Stimulated activated CD8-positive, alpha-beta memory T cell treated with anti-CD3 and anti-CD28 coated beads, Interleukin-2, amount 100 ng/mL, for 48 hours (primary cell): ENCODE data around the gene PPP2R1B.

ENCODE experiments used
- DNase-seq, 2 donors: peaks; one replicate each; pipeline ENCODE4 v3.0.0-alpha.2; 2020; ENCODE audit warnings: low read depth in 2 of 2

PPP2R1B gene

GRCh38 chr11:111748035-111748804 lies 18.0 kb downstream of the PPP2R1B start:
- DNase-seq, result no peak

GRCh38 chr11:111745719-111746504 lies 20.3 kb downstream of the PPP2R1B start:
- no peak for DNase-seq

- no peak for DNase-seq
These were observed 22.5 kb downstream of the PPP2R1B start for GRCh38 chr11:111743700-111744099.

- no peak for DNase-seq
These were observed 24.4 kb downstream of the PPP2R1B start for GRCh38 chr11:111741751-111742150.

GRCh38 chr11:111739299-111739698 lies 26.9 kb downstream of the PPP2R1B start:
- DNase-seq, result no peak

- no peak for DNase-seq
These were observed 28.6 kb downstream of the PPP2R1B start for GRCh38 chr11:111737444-111738210.

GRCh38 chr11:111736621-111737443 lies 29.4 kb downstream of the PPP2R1B start:
- no peak for DNase-seq

GRCh38 chr11:111736181-111736590 lies 30.0 kb downstream of the PPP2R1B start:
- no peak for DNase-seq

GRCh38 chr11:111735262-111736116 lies 30.7 kb downstream of the PPP2R1B start:
- DNase-seq, result no peak

- DNase-seq, result no peak
These were observed 31.3 kb downstream of the PPP2R1B start for GRCh38 chr11:111734954-111735261.

- DNase-seq, result no peak
These were observed 31.9 kb downstream of the PPP2R1B start for GRCh38 chr11:111734101-111734953.

GRCh38 chr11:111733611-111734088 lies 32.5 kb downstream of the PPP2R1B start:
- DNase-seq, result no peak

- DNase-seq, result no peak
These were observed 33.2 kb downstream of the PPP2R1B start for GRCh38 chr11:111733016-111733415.

- DNase-seq, result no peak
These were observed 34.4 kb downstream of the PPP2R1B start for GRCh38 chr11:111731821-111732220.

- DNase-seq, result no peak
These were observed 35.2 kb downstream of the PPP2R1B start for GRCh38 chr11:111730871-111731591.

GRCh38 chr11:111729831-111730311 lies 36.3 kb downstream of the PPP2R1B start:
- DNase-seq, result no peak

- DNase-seq, result no peak
These were observed 36.9 kb downstream of the PPP2R1B start for GRCh38 chr11:111729071-111729830.

GRCh38 chr11:111727431-111727830 lies 38.8 kb downstream of the PPP2R1B start:
- DNase-seq, result no peak
